SK-N-SH treated with all-trans-retinoic acid at 6 μM for 48 hours (cell line): ENCODE results near the gene STK16.

Experiments
- ATAC-seq: fragments of 200-7000 bp; cut with Tn5 transposase; 3 replicates; pipeline ENCODE4 v1.9.1; 2020; ENCODE audit warnings: mild to moderate bottlenecking, moderate library complexity
- ARNTL ChIP-seq: fragments of 450-650 bp; formaldehyde crosslinking; IDR thresholded peaks from 2 replicates; pipeline ENCODE4 v1.5.0; 2020; ENCODE audit warnings: low read depth, mild to moderate bottlenecking, moderate library complexity, borderline replicate concordance
- CREB5 ChIP-seq: fragments of 250-450 bp; sonication (Bioruptor Pico); IDR thresholded peaks from 2 replicates; pipeline ENCODE4 v1.5.1; 2020; ENCODE audit warnings: low read depth, mild to moderate bottlenecking, moderate library complexity
- CSDC2 ChIP-seq: fragments of 250-450 bp; sonication (Bioruptor Pico); IDR thresholded peaks from 2 replicates; pipeline ENCODE4 v1.5.0; 2020; ENCODE audit warnings: mild to moderate bottlenecking, moderate library complexity
- CSRNP3 ChIP-seq: fragments of 250-450 bp; sonication (Bioruptor Pico); IDR thresholded peaks from 2 replicates; pipeline ENCODE4 v1.5.1; 2021; ENCODE audit warnings: mild to moderate bottlenecking, moderate library complexity
- ESRRG ChIP-seq: fragments of 250-450 bp; sonication (Bioruptor Pico); IDR thresholded peaks from 2 replicates; pipeline ENCODE4 v1.6.1; 2021; ENCODE audit warnings: mild to moderate bottlenecking
- GLIS3 ChIP-seq: fragments of 250-450 bp; sonication (Bioruptor Pico); IDR thresholded peaks from 2 replicates; pipeline ENCODE4 v1.5.0; 2020; ENCODE audit warnings: mild to moderate bottlenecking, moderate library complexity
- ISL1 ChIP-seq: fragments of 250-450 bp; sonication (Bioruptor Pico); IDR thresholded peaks from 2 replicates; pipeline ENCODE4 v2.1.2; 2022; ENCODE audit warnings: mild to moderate bottlenecking, moderate library complexity
- OSR1 ChIP-seq: fragments of 250-450 bp; sonication (Bioruptor Pico); IDR thresholded peaks from 2 replicates; pipeline ENCODE4 v1.8.0; 2022; ENCODE audit warnings: moderate library complexity, mild to moderate bottlenecking, inconsistent platforms
- PATZ1 ChIP-seq: fragments of 250-450 bp; sonication (Bioruptor Pico); IDR thresholded peaks from 2 replicates; pipeline ENCODE4 v1.8.0; 2020; ENCODE audit warnings: mild to moderate bottlenecking, moderate library complexity, borderline replicate concordance
- PPARA ChIP-seq: fragments of 250-450 bp; sonication (Bioruptor Pico); IDR thresholded peaks from 2 replicates; pipeline ENCODE4 v1.5.0; 2020; ENCODE audit warnings: mild to moderate bottlenecking, borderline replicate concordance
- RARB ChIP-seq: fragments of 250-450 bp; sonication (Bioruptor Pico); IDR thresholded peaks from 2 replicates; pipeline ENCODE4 v1.8.0; 2021; ENCODE audit warnings: mild to moderate bottlenecking, moderate library complexity
- SNAI2 ChIP-seq: fragments of 250-450 bp; sonication (Bioruptor Pico); IDR thresholded peaks from 2 replicates; pipeline ENCODE4 v1.5.0; 2020; ENCODE audit warnings: mild to moderate bottlenecking, moderate library complexity
- TCF4 ChIP-seq: fragments of 250-450 bp; sonication (Bioruptor Pico); IDR thresholded peaks from 2 replicates; pipeline ENCODE4 v1.8.0; 2021; ENCODE audit warnings: mild to moderate bottlenecking, moderate library complexity, borderline replicate concordance
- TOX ChIP-seq: fragments of 250-450 bp; sonication (Bioruptor Pico); IDR thresholded peaks from 2 replicates; pipeline ENCODE4 v1.8.0; 2021; ENCODE audit warnings: mild to moderate bottlenecking, moderate library complexity, borderline replicate concordance
- TSHZ2 ChIP-seq: fragments of 250-450 bp; sonication (Bioruptor Pico); IDR thresholded peaks from 2 replicates; pipeline ENCODE4 v1.5.0; 2020; ENCODE audit warnings: mild to moderate bottlenecking, moderate library complexity
- ZC3H10 ChIP-seq: fragments of 250-450 bp; sonication (Bioruptor Pico); IDR thresholded peaks from 2 replicates; pipeline ENCODE4 v1.5.1; 2021; ENCODE audit warnings: mild to moderate bottlenecking, moderate library complexity
- ZFP3 ChIP-seq: fragments of 250-450 bp; sonication (Bioruptor Pico); IDR thresholded peaks from 2 replicates; pipeline ENCODE4 v1.5.0; 2020; ENCODE audit warnings: mild to moderate bottlenecking, moderate library complexity
- ZNF565 ChIP-seq: fragments of 450-650 bp; formaldehyde crosslinking; conservative IDR thresholded peaks from 2 replicates; pipeline ENCODE4 v1.5.0; 2020; ENCODE audit warnings: low read depth, mild to moderate bottlenecking, moderate library complexity
- ZNF70 ChIP-seq: fragments of 450-650 bp; formaldehyde crosslinking; IDR thresholded peaks from 2 replicates; pipeline ENCODE4 v1.5.0; 2020; ENCODE audit warnings: mild to moderate bottlenecking, moderate library complexity
- ZNF8 ChIP-seq: fragments of 450-650 bp; formaldehyde crosslinking; IDR thresholded peaks from 2 replicates; pipeline ENCODE4 v1.5.0; 2020; ENCODE audit warnings: mild to moderate bottlenecking, moderate library complexity

Gene STK16

GRCh38 chr2:219250049-219250781 lies 4.9 kb downstream of the STK16 start:
- ATAC-seq, result no peak
- TF ChIP-seq CSRNP3 (CRISPR knock-in tag), result no peak
- no peak for TF ChIP-seq RARB
- TF ChIP-seq ZNF8, result no peak
- no peak for TF ChIP-seq TSHZ2 (CRISPR knock-in tag)
- no peak for TF ChIP-seq PATZ1
- TF ChIP-seq ISL1 (CRISPR knock-in tag), result no peak
- TF ChIP-seq SNAI2, result no peak
- no peak for TF ChIP-seq ZC3H10 (CRISPR knock-in tag)
- TF ChIP-seq GLIS3, result no peak
- TF ChIP-seq ZNF70 (CRISPR knock-in tag), result no peak
- no peak for TF ChIP-seq ARNTL (CRISPR knock-in tag)
- no peak for TF ChIP-seq TOX (CRISPR knock-in tag)
- TF ChIP-seq ESRRG (CRISPR knock-in tag), result no peak
- TF ChIP-seq ZNF565 (CRISPR knock-in tag), result no peak
- no peak for TF ChIP-seq PPARA (CRISPR knock-in tag)
- no peak for TF ChIP-seq OSR1 (CRISPR knock-in tag)

- ATAC-seq, result no peak
- TF ChIP-seq ZNF565 (CRISPR knock-in tag) (no peak), ZNF8 (no peak), SNAI2 (no peak), PATZ1 (no peak), GLIS3 (no peak), ZNF70 (CRISPR knock-in tag) (no peak), RARB (no peak), TOX (CRISPR knock-in tag) (no peak)
Observed at GRCh38 chr2:219251656-219252055, 6.4 kb downstream of the STK16 start.

- no peak for ATAC-seq
- no peak for TF ChIP-seq ZNF565 (CRISPR knock-in tag)
- no peak for TF ChIP-seq ESRRG (CRISPR knock-in tag)
- TF ChIP-seq ZFP3 (CRISPR knock-in tag), result no peak
- no peak for TF ChIP-seq RARB
- TF ChIP-seq ARNTL (CRISPR knock-in tag), result no peak
- no peak for TF ChIP-seq ZC3H10 (CRISPR knock-in tag)
- TF ChIP-seq PPARA (CRISPR knock-in tag), result no peak
- TF ChIP-seq PATZ1, result no peak
- no peak for TF ChIP-seq CSRNP3 (CRISPR knock-in tag)
- TF ChIP-seq TSHZ2 (CRISPR knock-in tag), result no peak
- no peak for TF ChIP-seq CREB5 (CRISPR knock-in tag)
- no peak for TF ChIP-seq CSDC2
- TF ChIP-seq ZNF8, result no peak
- no peak for TF ChIP-seq TCF4
- no peak for TF ChIP-seq ISL1 (CRISPR knock-in tag)
- TF ChIP-seq, all 23 proteins: peak for 0
Observed at GRCh38 chr2:219252084-219252483, 6.8 kb downstream of the STK16 start.
